RWPE1 (cell line): ENCODE measurements around the gene CXCL1.

Experiments
- CTCF ChIA-PET: fragments of 350-600 bp; sonication (Branson Sonifier 250); formaldehyde crosslinking; extraction: SDS; loops from one replicate; lab custom pipeline; 2021; lab: Yijun Ruan, JAX
- POLR2A ChIA-PET: fragments of 400-600 bp; formaldehyde crosslinking; extraction: SDS; loops from one replicate; lab custom pipeline; 2020; ENCODE audit warnings: antibody characterized with exemption; ENCODE audit not compliant: low non-redundant PET; lab: Yijun Ruan, JAX
- DNase-seq: peaks from one replicate; pipeline ENCODE4 v3.0.0; 2012; ENCODE audit warnings: low spot score
- H3K27ac ChIP-seq: fragments of 450-650 bp; 2 replicates; pipeline ENCODE4 v1.5.1; 2017
- CTCF ChIP-seq: fragments of 450-650 bp; conservative IDR thresholded peaks from 2 replicates; pipeline ENCODE4 v1.5.1; 2017; ENCODE audit warnings: low read depth, mild to moderate bottlenecking

The CXCL1 gene

GRCh38 chr4:73904491-73904890 is 35.3 kb downstream of the CXCL1 start:
- POLR2A ChIA-PET: no interaction called here
- no peak for DNase-seq

GRCh38 chr4:73908965-73909364 is 39.8 kb downstream of the CXCL1 start:
- no peak for DNase-seq
- POLR2A ChIA-PET: no interaction called here
- no peak overlapping the region for H3K27ac ChIP-seq
- no peak for TF ChIP-seq CTCF
- CTCF ChIA-PET: no interaction called here

More at GRCh38 chr4:73904491-73904890, 35.3 kb downstream of the CXCL1 start:
- no peak for TF ChIP-seq CTCF
- no peak overlapping the region for H3K27ac ChIP-seq
- CTCF ChIA-PET: no interaction called here

- ChIA-PET CTCF (no interaction called here), POLR2A (no interaction called here)
- TF ChIP-seq CTCF: no peak
- H3K27ac ChIP-seq: no peak overlapping the region
- DNase-seq: no peak
Measured at GRCh38 chr4:73911746-73912145, 42.6 kb downstream of the CXCL1 start.

GRCh38 chr4:73912191-73912590 is 43.0 kb downstream of the CXCL1 start:
- ChIA-PET CTCF (no interaction called here), POLR2A (no interaction called here)
- no peak for TF ChIP-seq CTCF
- no peak overlapping the region for H3K27ac ChIP-seq
- DNase-seq: no peak

GRCh38 chr4:73914071-73914470 is 44.9 kb downstream of the CXCL1 start:
- DNase-seq: no peak
- no peak for TF ChIP-seq CTCF
- CTCF ChIA-PET: no interaction called here
- no peak overlapping the region for H3K27ac ChIP-seq
- POLR2A ChIA-PET: no interaction called here

- H3K27ac ChIP-seq: no peak overlapping the region
- CTCF ChIA-PET: interaction anchor here (1.1 kb wide), 1 partner anchor 343 kb away, joined by 3 read pairs; no protein-coding TSS in a partner anchor
- no peak for DNase-seq
- TF ChIP-seq CTCF: no peak
- POLR2A ChIA-PET: no interaction called here
Measured at GRCh38 chr4:73916172-73916925, 47.2 kb downstream of the CXCL1 start.
